Measurements from ENCODE around the gene GAB2.

The GAB2 gene

DNA sequence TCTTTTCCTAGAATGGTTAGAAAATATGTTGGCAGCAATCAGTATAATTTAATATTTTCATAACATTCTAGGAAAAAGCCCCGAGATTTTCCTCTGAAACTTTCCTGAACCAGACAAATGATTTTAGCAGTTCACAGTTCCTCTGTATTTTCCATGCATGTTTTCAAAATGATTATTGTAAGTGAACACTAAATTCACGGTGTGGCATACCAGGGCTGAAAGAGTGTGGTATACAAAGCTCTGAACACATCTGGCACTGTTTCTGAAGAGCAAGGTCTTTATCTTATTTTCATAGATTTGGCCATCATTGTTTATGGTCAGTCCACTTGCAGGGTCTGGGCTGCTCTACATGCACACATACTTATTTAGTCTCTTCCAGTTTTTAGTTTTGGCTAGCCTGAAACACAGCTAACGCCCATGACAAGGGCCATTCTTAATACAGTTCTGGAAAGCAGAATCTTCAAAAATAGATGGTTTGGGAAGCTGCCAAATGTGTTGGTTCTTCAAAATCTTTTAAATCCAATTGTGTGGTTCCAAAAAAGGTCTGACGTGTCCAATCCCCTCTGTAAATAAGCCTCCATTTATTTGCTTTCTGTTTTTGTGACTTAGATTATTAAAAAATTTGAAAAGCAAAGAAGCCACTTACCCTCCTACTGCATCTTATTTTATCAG, 7.9 kb upstream of the GAB2 start:
- no peak for DNase-seq
- peaks cover 58% of the 10 kb centered on the region for H3K4me1 ChIP-seq
- H3K27me3 ChIP-seq: no peaks in the 10 kb centered on the region
- TF ChIP-seq CTCF (IDR thresholded peaks at IDR 0.05; ENCODE audit: low read depth, low read length): no peak
- no peaks in the 10 kb centered on the region for H3K9me3 ChIP-seq
- no peaks in the 10 kb centered on the region for H3K36me3 ChIP-seq
- peak overlapping the region; percentile 23 for H3K4me3 ChIP-seq (ENCODE audit: low read depth, low read length)

DNA sequence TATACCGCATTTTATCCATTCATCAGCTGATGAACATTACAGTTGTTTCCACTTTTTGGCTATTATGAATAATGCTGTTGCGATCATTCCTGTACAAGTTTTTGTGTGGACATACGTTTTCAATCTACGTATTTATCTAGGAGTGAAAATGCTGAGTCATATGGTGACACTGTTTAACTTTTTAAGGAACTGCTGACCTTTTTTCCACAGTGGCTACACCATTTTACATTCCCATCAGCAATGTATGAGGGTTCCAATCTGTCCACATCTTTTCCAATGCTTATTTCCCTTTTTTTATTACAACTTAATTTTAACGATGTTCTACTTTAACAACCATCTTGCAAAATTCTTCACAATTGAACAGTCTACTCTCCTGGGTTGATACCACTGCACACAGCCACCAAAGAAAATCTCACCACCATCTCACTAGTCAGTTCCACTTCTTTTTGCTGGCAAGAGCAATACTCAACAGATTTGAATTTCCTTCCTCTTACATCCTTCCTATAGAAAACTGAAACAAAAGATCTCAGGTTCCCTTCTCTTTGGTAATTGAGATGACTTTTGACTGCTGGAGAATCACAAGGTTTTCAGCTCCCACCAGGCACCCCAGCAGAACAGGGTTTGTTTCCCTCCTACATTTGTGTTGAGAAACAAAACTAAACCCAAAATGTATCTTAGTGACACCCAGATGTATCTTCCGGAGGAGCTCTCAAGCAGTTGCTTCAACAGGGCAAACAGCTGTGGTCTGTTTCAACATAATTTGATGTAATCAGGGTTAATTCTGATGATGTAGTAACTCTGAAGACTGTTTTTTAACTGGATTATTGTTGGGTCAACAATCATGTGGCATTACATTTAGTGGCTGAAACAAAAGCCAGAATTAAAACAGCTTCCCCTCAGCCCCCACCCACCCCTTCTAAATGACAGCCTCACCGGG, 7.0 kb upstream of the GAB2 start:
- H3K9me3 ChIP-seq: no peaks in the 10 kb centered on the region
- peaks cover 62% of the 10 kb centered on the region for H3K4me1 ChIP-seq
- no peak for TF ChIP-seq CTCF (IDR thresholded peaks at IDR 0.05; ENCODE audit: low read depth, low read length)
- H3K4me3 ChIP-seq (ENCODE audit: low read depth, low read length): peak overlapping the region; percentile 4; the same call in 1 of the 2 replicates
- DNase-seq: peak; percentile 57
- H3K27me3 ChIP-seq: no peaks in the 10 kb centered on the region
- H3K36me3 ChIP-seq: no peaks in the 10 kb centered on the region

GRCh38 chr11:78423241-78423640, 5.6 kb upstream of the GAB2 start:
- Histone ChIP-seq H3K9me3 (no peaks in the 10 kb centered on the region), H3K36me3 (no peaks in the 10 kb centered on the region), H3K27me3 (no peaks in the 10 kb centered on the region), H3K4me3 (ENCODE audit: low read depth, low read length) (no peak overlapping the region), H3K4me1 (peaks cover 68% of the 10 kb centered on the region)
- TF ChIP-seq CTCF (IDR thresholded peaks at IDR 0.05; ENCODE audit: low read depth, low read length): no peak
- no peak for DNase-seq

GRCh38 chr11:78420796-78421209, 3.2 kb upstream of the GAB2 start:
- DNase-seq: peak; percentile 88
- no peaks in the 10 kb centered on the region for H3K36me3 ChIP-seq
- H3K27me3 ChIP-seq: no peaks in the 10 kb centered on the region
- TF ChIP-seq CTCF (IDR thresholded peaks at IDR 0.05; ENCODE audit: low read depth, low read length): no peak
- no peaks in the 10 kb centered on the region for H3K9me3 ChIP-seq
- H3K4me3 ChIP-seq (ENCODE audit: low read depth, low read length): peak overlapping the region; percentile 40
- H3K4me1 ChIP-seq: peaks cover 47% of the 10 kb centered on the region

GRCh38 chr11:78420255-78420764, 2.7 kb upstream of the GAB2 start:
- DNase-seq: peak; percentile 74

More at GRCh38 chr11:78420255-78420764, 2.7 kb upstream of the GAB2 start:
- no peaks in the 10 kb centered on the region for H3K27me3 ChIP-seq
- H3K9me3 ChIP-seq: no peaks in the 10 kb centered on the region
- H3K36me3 ChIP-seq: no peaks in the 10 kb centered on the region
- peaks cover 42% of the 10 kb centered on the region for H3K4me1 ChIP-seq
- peak; percentile 80 for TF ChIP-seq CTCF (IDR thresholded peaks at IDR 0.05; ENCODE audit: low read depth, low read length)
- peak overlapping the region; percentile 40 for H3K4me3 ChIP-seq (ENCODE audit: low read depth, low read length)
